H1 (cell line): Measurements from ENCODE around the gene RNF111. TPM values are rescaled to one million over a fixed set of nuclear protein-coding genes. Genes with fewer than 3 reads are reported as not detected.

Experiments
- CTCF ChIA-PET: fragments of 300-600 bp; sonication (Branson Sonifier 250); formaldehyde crosslinking; loops from one replicate; lab custom pipeline; 2021; ENCODE audit not compliant: partially characterized antibody; lab: Charles Lee
- POLR2A ChIA-PET: fragments of 300-600 bp; sonication (Branson Sonifier 250); formaldehyde crosslinking; loops from one replicate; lab custom pipeline; 2021; ENCODE audit warnings: inconsistent platforms; ENCODE audit not compliant: partially characterized antibody; lab: Charles Lee
- DNase-seq, 2 experiments: peaks; one replicate each; pipeline versions ENCODE4 v3.0.0 to v3.0.0-alpha.2; 2010 to 2022; ENCODE audit warnings: low spot score in 2 of 2, low read depth in 1 of 2, mixed read lengths in 1 of 2
- FAIRE-seq: peaks from 2 replicates; lab custom pipeline; 2011; peaks lifted over from hg19 to GRCh38; lab: Jason Lieb, UNC
- H2AFZ ChIP-seq: 2 replicates; pipeline ENCODE4 v1.8.1; 2012; ENCODE audit warnings: low read length, inconsistent platforms
- H2AK5ac ChIP-seq: 2 replicates; pipeline ENCODE4 v1.6.1; 2013; ENCODE audit warnings: low read depth, low read length
- H2BK120ac ChIP-seq: replicated peaks from 2 replicates; pipeline ENCODE3; 2013; ENCODE audit warnings: low read depth, low read length, inconsistent platforms
- H2BK12ac ChIP-seq: 2 replicates; pipeline ENCODE4 v1.6.1; 2013; ENCODE audit warnings: low read depth, low read length
- H2BK15ac ChIP-seq: 2 replicates; pipeline ENCODE4 v1.6.1; 2013; ENCODE audit warnings: low read length
- H2BK20ac ChIP-seq: 2 replicates; pipeline ENCODE4 v1.6.1; 2013; ENCODE audit warnings: low read length
- H2BK5ac ChIP-seq: 2 replicates; pipeline ENCODE4 v1.6.1; 2013; ENCODE audit warnings: low read depth, low read length
- H3K14ac ChIP-seq: 2 replicates; pipeline ENCODE4 v1.6.1; 2013; ENCODE audit warnings: inconsistent platforms; ENCODE audit not compliant: insufficient read length
- H3K18ac ChIP-seq: 2 replicates; pipeline ENCODE4 v1.6.1; 2013; ENCODE audit warnings: low read length; ENCODE audit errors: extremely low read depth
- H3K23ac ChIP-seq: 2 replicates; pipeline ENCODE4 v1.6.1; 2013; ENCODE audit warnings: inconsistent platforms; ENCODE audit not compliant: insufficient read length
- H3K23me2 ChIP-seq: 2 replicates; pipeline ENCODE4 v1.6.1; 2013; ENCODE audit warnings: low read depth, low read length
- H3K27ac ChIP-seq: 2 replicates; pipeline ENCODE4 v1.6.1; 2011; ENCODE audit warnings: low read depth, low read length, inconsistent platforms
- H3K27me3 ChIP-seq, 4 experiments: replicated peaks in 1 of 4; 1 replicate in 1 of 4; 2 replicates in 3 of 4; pipeline versions ENCODE4 v1.6.1 to v1.8.1; 2011 to 2013; ENCODE audit warnings: low read length in 3 of 4, mild to moderate bottlenecking in 3 of 4, inconsistent platforms in 2 of 4, mixed read lengths in 2 of 4, moderate library complexity in 1 of 4; ENCODE audit not compliant: control insufficient read depth in 3 of 4, insufficient read depth in 3 of 4; ENCODE audit errors: extremely low read depth in 1 of 4
- H3K36me3 ChIP-seq, 4 experiments: 2 replicates each; pipeline versions ENCODE4 v1.6.1 to v1.8.1; 2011 to 2013; ENCODE audit warnings: mild to moderate bottlenecking in 4 of 4, low read length in 3 of 4, moderate library complexity in 2 of 4, control low read depth in 1 of 4, inconsistent platforms in 1 of 4; ENCODE audit not compliant: insufficient read depth in 4 of 4, control insufficient read depth in 2 of 4
- H3K4ac ChIP-seq: replicated peaks from 2 replicates; pipeline ENCODE3; 2013; ENCODE audit warnings: low read length, low read depth, mixed read lengths, inconsistent platforms; ENCODE audit not compliant: insufficient read length
- H3K4me1 ChIP-seq, 4 experiments: replicated peaks in 1 of 4; 1 replicate in 1 of 4; 2 replicates in 3 of 4; pipeline versions ENCODE4 v1.6.1 to v1.8.1; 2011 to 2013; ENCODE audit warnings: low read length in 3 of 4, inconsistent platforms in 2 of 4, mixed read lengths in 1 of 4; ENCODE audit not compliant: insufficient read depth in 4 of 4, control insufficient read depth in 3 of 4
- H3K4me2 ChIP-seq, 2 experiments: 2 replicates each; pipeline versions ENCODE4 v1.6.1 to v1.8.1; 2011 to 2013; ENCODE audit warnings: low read depth in 2 of 2, low read length in 2 of 2, control low read depth in 1 of 2, inconsistent platforms in 1 of 2, mild to moderate bottlenecking in 1 of 2; ENCODE audit not compliant: insufficient read depth in 1 of 2
- H3K4me3 ChIP-seq, 4 experiments: fragments of 200-600, 300-600 bp in 1 of 4; sonication (generic), shearing (Covaris generic), sonication (Bioruptor Twin) in 1 of 4; 2 replicates each; pipeline versions ENCODE4 v1.5.1 to v1.8.1; 2011 to 2016; ENCODE audit warnings: low read length in 4 of 4, low read depth in 3 of 4, control low read depth in 2 of 4, inconsistent platforms in 2 of 4, mild to moderate bottlenecking in 2 of 4, mixed read lengths in 1 of 4, moderate library complexity in 1 of 4; ENCODE audit not compliant: insufficient read depth in 2 of 4; ENCODE audit errors: extremely low read depth in 1 of 4
- H3K56ac ChIP-seq: replicated peaks from 2 replicates; pipeline ENCODE3; 2013; ENCODE audit warnings: low read depth, mild to moderate bottlenecking, mixed read lengths, low read length, inconsistent platforms; ENCODE audit not compliant: insufficient read length
- H3K79me1 ChIP-seq: 2 replicates; pipeline ENCODE4 v1.6.1; 2013; ENCODE audit warnings: low read depth, low read length, control low read depth
- H3K79me2 ChIP-seq, 2 experiments: 2 replicates each; pipeline versions ENCODE4 v1.6.1 to v1.8.1; 2012 to 2013; ENCODE audit warnings: low read length in 2 of 2, mild to moderate bottlenecking in 2 of 2, inconsistent platforms in 1 of 2; ENCODE audit not compliant: insufficient read depth in 2 of 2, control insufficient read depth in 1 of 2
- H3K9ac ChIP-seq, 4 experiments: replicated peaks in 1 of 4; 1 replicate in 1 of 4; 2 replicates in 3 of 4; pipeline versions ENCODE4 v1.6.1 to v1.8.1; 2011 to 2013; ENCODE audit warnings: low read depth in 3 of 4, low read length in 3 of 4, control low read depth in 2 of 4, mild to moderate bottlenecking in 2 of 4, moderate library complexity in 2 of 4, inconsistent platforms in 1 of 4; ENCODE audit errors: extremely low read depth in 1 of 4
- H3K9me3 ChIP-seq, 2 experiments: 2 replicates each; pipeline versions ENCODE4 v1.6.1 to v1.8.1; 2012 to 2013; ENCODE audit warnings: mild to moderate bottlenecking in 2 of 2, moderate library complexity in 2 of 2, control low read depth in 1 of 2, inconsistent platforms in 1 of 2, low read depth in 1 of 2, low read length in 1 of 2, mixed read lengths in 1 of 2; ENCODE audit not compliant: insufficient read depth in 2 of 2
- H4K20me1 ChIP-seq, 2 experiments: replicated peaks in 1 of 2; 2 replicates each; pipeline versions ENCODE3 to v1.8.1; 2011 to 2013; ENCODE audit warnings: inconsistent platforms in 2 of 2, low read length in 2 of 2, mild to moderate bottlenecking in 1 of 2; ENCODE audit not compliant: insufficient read depth in 2 of 2, control insufficient read depth in 1 of 2
- H4K5ac ChIP-seq: 2 replicates; pipeline ENCODE4 v1.6.1; 2013; ENCODE audit warnings: low read length, low read depth, mixed read lengths, inconsistent platforms; ENCODE audit not compliant: insufficient read length
- H4K8ac ChIP-seq: 2 replicates; pipeline ENCODE4 v1.8.0; 2013; ENCODE audit warnings: mild to moderate bottlenecking, moderate library complexity, low read length, inconsistent platforms; ENCODE audit not compliant: insufficient read depth; ENCODE audit errors: extremely low read depth
- H4K91ac ChIP-seq: replicated peaks from 2 replicates; pipeline ENCODE3; 2013; ENCODE audit warnings: low read length, mixed read lengths, inconsistent platforms; ENCODE audit not compliant: insufficient read length
- CREB1 ChIP-seq: IDR thresholded peaks from 2 replicates; pipeline ENCODE4 v1.6.1; 2012; ENCODE audit warnings: inconsistent platforms
- EGR1 ChIP-seq: IDR thresholded peaks from 2 replicates; pipeline ENCODE4 v1.6.1; 2011; ENCODE audit warnings: low read depth, low read length, borderline replicate concordance
- EZH2 ChIP-seq: fragments of 200-600 bp; sonication (generic); IDR thresholded peaks from 2 replicates; pipeline ENCODE4 v1.7.1; 2012; ENCODE audit warnings: low read depth, mild to moderate bottlenecking, moderate library complexity, low read length, inconsistent platforms; ENCODE audit not compliant: severe bottlenecking
- MAFK ChIP-seq: IDR thresholded peaks from 2 replicates; pipeline ENCODE4 v1.6.1; 2012; ENCODE audit warnings: low read depth, mild to moderate bottlenecking, improper control_type of control experiment, low read length
- NRF1 ChIP-seq: IDR thresholded peaks from 2 replicates; pipeline ENCODE4 v1.6.1; 2011; ENCODE audit warnings: mild to moderate bottlenecking, low read depth, low read length, improper control_type of control experiment
- PHF8 ChIP-seq: fragments of 200-600 bp; sonication (generic); conservative IDR thresholded peaks from 2 replicates; pipeline ENCODE4 v1.7.1; 2012; ENCODE audit warnings: low read depth, mild to moderate bottlenecking, inconsistent platforms, low read length, moderate library complexity
- SAP30 ChIP-seq: fragments of 300-600 bp; sonication (generic); IDR thresholded peaks from 2 replicates; pipeline ENCODE4 v1.7.1; 2012; ENCODE audit warnings: low read length, moderate library complexity, mild to moderate bottlenecking, inconsistent platforms; ENCODE audit not compliant: insufficient read depth, insufficient replicate concordance
- WGBS, 2 experiments: shearing (Covaris generic) in 1 of 2; methylation state at CpG; one replicate each; pipeline versions ENCODE4 v1.1.6 to v1.1.7; 2013 to 2015; ENCODE audit warnings: low lambda C conversion rate in 2 of 2, mixed read lengths in 2 of 2, inconsistent platforms in 1 of 2, low coverage in 1 of 2, missing lambda C conversion rate in 1 of 2; ENCODE audit not compliant: insufficient replicate concordance in 2 of 2, insufficient coverage in 1 of 2, insufficient read length in 1 of 2; ENCODE audit errors: extremely low coverage in 1 of 2, missing lambda C conversion rate in 1 of 2; 5-methylcytosine and 5-hydroxymethylcytosine counted together
- polyA plus RNA-seq, 7 experiments: library from polyadenylated mRNA; depleted of rRNA in 3 of 7; stranded (reverse) in 5 of 7; unstranded in 2 of 7; fragments of >200 nt in 5 of 7; fragments of 200-250 nt in 2 of 7; gene quantifications; 1 replicate in 5 of 7; 2 replicates in 1 of 7; 4 replicates in 1 of 7; pipeline versions ENCODE4 v1.2.1 to v1.2.3, GENCODE V29; 2011 to 2013; ENCODE audit warnings: missing spikeins in 2 of 7, mixed read lengths in 2 of 7
- total RNA-seq: library from RNA; stranded (reverse); fragmentation: NEBNext Ultra II Directional; extraction: Animal tissue kit (Norgen Biotek cat#: 25700); gene quantifications from 2 replicates; pipeline ENCODE4 v1.2.1, GENCODE V29; 2021

Gene RNF111
- total and polyA plus RNA-seq, 2 of the 8 experiments (the other 6 are each of a cell fraction or from before 2014, with no cell fraction given): 18.5 to 26.6 TPM

GRCh38 chr15:59028387-59028955, 41.0 kb downstream of the RNF111 start:
- Histone ChIP-seq H2AFZ (no peak overlapping the region), H3K27ac (no peak overlapping the region), H3K4me3 (no peak overlapping the region), H3K23ac (no peak overlapping the region), H2BK12ac (no peak overlapping the region), H2BK5ac (no peak overlapping the region), H2AK5ac (no peak overlapping the region), H4K8ac (no peak overlapping the region), H3K9ac (no peak overlapping the region), H3K79me2 (peaks cover 0 to 40% of the 10 kb centered on the region in 2 experiments; a peak in 3 of 4 replicates), H2BK120ac (no peak overlapping the region), H4K5ac (no peak overlapping the region), H3K27me3 (no peaks in the 10 kb centered on the region), H3K18ac (no peak overlapping the region), H3K4ac (no peak overlapping the region), H2BK15ac (no peak overlapping the region), H3K36me3 (peaks cover 3 to 10% (median 8%) of the 10 kb centered on the region in 4 experiments; a peak in 4 of 8 replicates), H3K9me3 (no peaks in the 10 kb centered on the region), H3K14ac (no peak overlapping the region), H3K4me1 (no peaks in the 10 kb centered on the region), H3K4me2 (no peak overlapping the region), H4K20me1 (peaks cover 0 to 3% of the 10 kb centered on the region in 2 experiments), H3K23me2 (no peaks in the 10 kb centered on the region), H3K79me1 (peaks cover 6% of the 10 kb centered on the region; the same call in 1 of the 2 replicates), H3K56ac (no peak overlapping the region), H4K91ac (no peak overlapping the region), H2BK20ac (no peak overlapping the region)
- 94% methylated on average over 4 of the region's 4 CpGs; no CpG with 5 or more reads in 1 of the 2 experiments for WGBS, 2 experiments
- no peak for FAIRE-seq
- ChIA-PET CTCF (interaction anchor here (1.2 to 1.5 kb wide), 2 partner anchors 56 to 70 kb away, joined by 3 read pairs; no protein-coding TSS in a partner anchor), POLR2A (interaction anchor here (1.2 kb wide), 1 partner anchor 84 kb away, joined by 3 read pairs; no protein-coding TSS in a partner anchor)
- no peak for DNase-seq
- no peak for TF ChIP-seq EGR1
- TF ChIP-seq EZH2: no peak
- TF ChIP-seq SAP30: no peak
- no peak for TF ChIP-seq CREB1
- TF ChIP-seq NRF1: no peak
- TF ChIP-seq MAFK: no peak
- TF ChIP-seq PHF8: no peak
